IMR-90 (cell line): Measurements from ENCODE around the gene SERPINI2. TPM values are rescaled to one million over a fixed set of nuclear protein-coding genes. Genes with fewer than 3 reads are reported as not detected.

ENCODE experiments used
- ATAC-seq: fragments of 200-7000 bp; cut with Tn5 transposase; 2 replicates; pipeline ENCODE4 v1.9.1; 2020; ENCODE audit warnings: low read depth, mild to moderate bottlenecking, moderate library complexity
- BruUV-seq: library from RNA; stranded (reverse); fragments of 400-500 nt; replicated peaks from 2 replicates; lab custom pipeline; 2021; lab: Mats Ljungman, UMichigan
- CTCF ChIA-PET: fragments of 300-600 bp; formaldehyde crosslinking; extraction: SDS; loops from one replicate; lab custom pipeline; 2021; ENCODE audit warnings: antibody characterized with exemption; lab: Yijun Ruan, JAX
- POLR2A ChIA-PET: fragments of 300-600 bp; sonication (Branson Sonifier 250); formaldehyde crosslinking; loops from one replicate; lab custom pipeline; 2022; ENCODE audit warnings: antibody characterized with exemption; ENCODE audit not compliant: unreplicated experiment; lab: Charles Lee
- DNase-seq: peaks from one replicate; pipeline ENCODE4 v3.0.0; 2013
- H2AFZ ChIP-seq: replicated peaks from 2 replicates; pipeline ENCODE3; 2013; ENCODE audit warnings: low read length, mild to moderate bottlenecking; ENCODE audit not compliant: poor library complexity
- H2AK5ac ChIP-seq: 2 replicates; pipeline ENCODE4 v1.6.1; 2013; ENCODE audit warnings: low read depth, low read length, inconsistent platforms
- H2AK9ac ChIP-seq: replicated peaks from 2 replicates; pipeline ENCODE3; 2013; ENCODE audit warnings: mild to moderate bottlenecking, low read depth, low read length, moderate library complexity; ENCODE audit not compliant: poor library complexity
- H2BK120ac ChIP-seq: 2 replicates; pipeline ENCODE4 v1.6.1; 2013; ENCODE audit warnings: low read depth, low read length, inconsistent platforms
- H2BK15ac ChIP-seq: 3 replicates; pipeline ENCODE4 v1.6.1; 2013; ENCODE audit warnings: low read depth, low read length, inconsistent platforms
- H2BK20ac ChIP-seq: 2 replicates; pipeline ENCODE4 v1.6.1; 2013; ENCODE audit warnings: low read depth, mild to moderate bottlenecking, inconsistent platforms, low read length, moderate library complexity
- H2BK5ac ChIP-seq: 2 replicates; pipeline ENCODE4 v1.6.1; 2013; ENCODE audit warnings: mild to moderate bottlenecking, low read depth, low read length, inconsistent platforms; ENCODE audit not compliant: poor library complexity, severe bottlenecking
- H3K14ac ChIP-seq: replicated peaks from 2 replicates; pipeline ENCODE4 v1.6.1; 2013; ENCODE audit warnings: low read depth, low read length, inconsistent platforms
- H3K18ac ChIP-seq: 2 replicates; pipeline ENCODE4 v1.6.1; 2013; ENCODE audit warnings: low read depth, low read length, control low read depth
- H3K23ac ChIP-seq: 2 replicates; pipeline ENCODE4 v1.6.1; 2013; ENCODE audit warnings: low read depth, low read length, inconsistent platforms
- H3K27ac ChIP-seq: 2 replicates; pipeline ENCODE4 v1.5.1; 2013; ENCODE audit warnings: mild to moderate bottlenecking, control low read depth, low read length; ENCODE audit not compliant: insufficient read depth
- H3K27me3 ChIP-seq: 2 replicates; pipeline ENCODE4 v1.6.1; 2013; ENCODE audit warnings: low read length; ENCODE audit not compliant: control insufficient read depth, insufficient read depth
- H3K36me3 ChIP-seq: 2 replicates; pipeline ENCODE4 v1.6.1; 2013; ENCODE audit warnings: low read length, mixed read lengths; ENCODE audit not compliant: control insufficient read depth, insufficient read depth
- H3K4ac ChIP-seq: 2 replicates; pipeline ENCODE4 v1.6.1; 2013; ENCODE audit warnings: low read depth, low read length, inconsistent platforms
- H3K4me1 ChIP-seq: 2 replicates; pipeline ENCODE4 v1.6.1; 2013; ENCODE audit warnings: low read length, mixed read lengths; ENCODE audit not compliant: control insufficient read depth, insufficient read depth
- H3K4me2 ChIP-seq: 2 replicates; pipeline ENCODE4 v1.6.1; 2013; ENCODE audit warnings: low read depth, mild to moderate bottlenecking, control low read depth, low read length, moderate library complexity
- H3K4me3 ChIP-seq: 2 replicates; pipeline ENCODE4 v1.5.1; 2013; ENCODE audit warnings: low read depth, mild to moderate bottlenecking, control low read depth, low read length, moderate library complexity; ENCODE audit not compliant: insufficient read depth
- H3K56ac ChIP-seq: 2 replicates; pipeline ENCODE4 v1.6.1; 2013; ENCODE audit warnings: low read length, inconsistent platforms; ENCODE audit not compliant: insufficient read depth; ENCODE audit errors: extremely low read depth
- H3K79me1 ChIP-seq, 2 experiments: 2 replicates each; pipeline ENCODE4 v1.6.1; 2013; ENCODE audit warnings: low read length in 2 of 2, inconsistent platforms in 1 of 2, low read depth in 1 of 2
- H3K9ac ChIP-seq: 2 replicates; pipeline ENCODE4 v1.6.1; 2013; ENCODE audit warnings: low read depth, low read length, control low read depth
- H3K9me1 ChIP-seq: 2 replicates; pipeline ENCODE4 v1.6.1; 2013; ENCODE audit warnings: low read length, inconsistent platforms; ENCODE audit not compliant: insufficient read depth
- H3K9me3 ChIP-seq: 2 replicates; pipeline ENCODE4 v1.6.1; 2013; ENCODE audit warnings: low read length; ENCODE audit not compliant: control insufficient read depth, insufficient read depth
- H4K20me1 ChIP-seq: 2 replicates; pipeline ENCODE4 v1.6.1; 2013; ENCODE audit warnings: low read length, inconsistent platforms; ENCODE audit not compliant: insufficient read depth
- H4K5ac ChIP-seq: 2 replicates; pipeline ENCODE4 v1.6.1; 2013; ENCODE audit warnings: mild to moderate bottlenecking, low read depth, low read length, control low read depth
- H4K8ac ChIP-seq, 2 experiments: 2 replicates each; pipeline ENCODE4 v1.6.1; 2013; ENCODE audit warnings: low read depth in 2 of 2, low read length in 2 of 2, control low read depth in 1 of 2, inconsistent platforms in 1 of 2
- H4K91ac ChIP-seq: 2 replicates; pipeline ENCODE4 v1.6.1; 2013; ENCODE audit warnings: low read depth, low read length, inconsistent platforms; ENCODE audit not compliant: insufficient read depth
- BHLHE40 ChIP-seq: fragments of 150-350 bp; IDR thresholded peaks from 2 replicates; pipeline ENCODE4 v1.6.1; 2016; ENCODE audit warnings: mild to moderate bottlenecking, low read depth, low read length
- CEBPB ChIP-seq: IDR thresholded peaks from 2 replicates; pipeline ENCODE4 v1.6.1; 2012; ENCODE audit warnings: low read depth, low read length, improper control_type of control experiment
- CHD1 ChIP-seq: IDR thresholded peaks from 2 replicates; pipeline ENCODE4 v1.6.1; 2012; ENCODE audit warnings: low read depth, low read length, improper control_type of control experiment
- CTCF ChIP-seq: conservative IDR thresholded peaks from 2 replicates; pipeline ENCODE4 v1.5.1; 2012; ENCODE audit warnings: mild to moderate bottlenecking, low read depth, low read length, improper control_type of control experiment
- ELK1 ChIP-seq: fragments of 150-350 bp; IDR thresholded peaks from 2 replicates; pipeline ENCODE4 v1.6.1; 2016; ENCODE audit warnings: low read depth, mild to moderate bottlenecking, low read length, moderate library complexity, borderline replicate concordance
- FOS ChIP-seq: fragments of 150-350 bp; IDR thresholded peaks from 2 replicates; pipeline ENCODE4 v1.6.1; 2016; ENCODE audit warnings: low read depth, low read length
- MAFK ChIP-seq: IDR thresholded peaks from 2 replicates; pipeline ENCODE4 v1.6.1; 2012; ENCODE audit warnings: low read depth, low read length, improper control_type of control experiment
- MAZ ChIP-seq: IDR thresholded peaks from 2 replicates; pipeline ENCODE4 v1.6.1; 2012; ENCODE audit warnings: low read depth, mild to moderate bottlenecking, low read length, improper control_type of control experiment, moderate library complexity, borderline replicate concordance
- MXI1 ChIP-seq: IDR thresholded peaks from 2 replicates; pipeline ENCODE4 v1.6.1; 2012; ENCODE audit warnings: low read depth, mild to moderate bottlenecking, low read length, moderate library complexity, borderline replicate concordance
- NFE2L2 ChIP-seq: fragments of 150-350 bp; IDR thresholded peaks from 2 replicates; pipeline ENCODE4 v1.6.1; 2016; ENCODE audit warnings: low read depth, mild to moderate bottlenecking, low read length
- POLR2A ChIP-seq: IDR thresholded peaks from 2 replicates; pipeline ENCODE4 v1.6.1; 2012; ENCODE audit warnings: mild to moderate bottlenecking, low read depth, low read length
- RAD21 ChIP-seq: IDR thresholded peaks from 2 replicates; pipeline ENCODE4 v1.6.1; 2012; ENCODE audit warnings: low read length, improper control_type of control experiment
- RCOR1 ChIP-seq: IDR thresholded peaks from 2 replicates; pipeline ENCODE4 v1.6.1; 2012; ENCODE audit warnings: mild to moderate bottlenecking, low read length, improper control_type of control experiment; ENCODE audit not compliant: insufficient replicate concordance
- RFX5 ChIP-seq: IDR thresholded peaks from 2 replicates; pipeline ENCODE4 v1.8.0; 2012; ENCODE audit warnings: low read depth, mild to moderate bottlenecking, low read length, moderate library complexity
- SMC3 ChIP-seq: fragments of 150-350 bp; IDR thresholded peaks from 2 replicates; pipeline ENCODE4 v1.6.1; 2016; ENCODE audit warnings: low read depth, mild to moderate bottlenecking, antibody characterized with exemption, low read length, moderate library complexity
- WGBS, 2 experiments: methylation state at CpG; one replicate each; pipeline versions ENCODE4 v1.1.5 to v1.1.7; 2013; ENCODE audit warnings: missing lambda C conversion rate in 2 of 2; ENCODE audit not compliant: insufficient read length in 1 of 2; ENCODE audit errors: extremely low coverage in 2 of 2; 5-methylcytosine and 5-hydroxymethylcytosine counted together
- dilution Hi-C: fragments of 300-500 bp; cut with HindIII; formaldehyde crosslinking; loops from one replicate; pipeline ENCODE4 v1.14.3; 2018; ENCODE audit warnings: low sequenced_read_pairs; ENCODE audit not compliant: unreplicated experiment
- in situ Hi-C: fragments of 300-500 bp; cut with MboI; formaldehyde crosslinking; loops from 3 replicates; pipeline ENCODE4 v1.14.3; 2019; ENCODE audit warnings: low sequenced_read_pairs, inconsistent platforms, mixed read lengths
- intact Hi-C: fragments of 100-400 bp; cut with micrococcal nuclease; formaldehyde crosslinking; loops from 2 replicates; pipeline ENCODE4 v1.10.0; 2022
- polyA plus RNA-seq, 3 experiments: library from polyadenylated mRNA; depleted of rRNA; stranded (reverse); fragments of >200 nt; gene quantifications; 2 replicates each; pipeline ENCODE4 v1.2.3, GENCODE V29; 2012; ENCODE audit warnings: low replicate concordance in 1 of 3
- total RNA-seq: library from RNA; depleted of rRNA; stranded (reverse); fragments of >200 nt; gene quantifications from 2 replicates; pipeline ENCODE4 v1.2.3, GENCODE V29; 2012
- TF ChIP-seq, protein P1 (sequence below): fragments of 150-350 bp; IDR thresholded peaks from 2 replicates; pipeline ENCODE4 v1.6.1; 2017; ENCODE audit warnings: mild to moderate bottlenecking, antibody characterized with exemption, low read length, low read depth

SERPINI2 gene
- total and polyA plus RNA-seq, 2 of the 4 experiments (the other 2 are of a cell fraction): not detected

DNA sequence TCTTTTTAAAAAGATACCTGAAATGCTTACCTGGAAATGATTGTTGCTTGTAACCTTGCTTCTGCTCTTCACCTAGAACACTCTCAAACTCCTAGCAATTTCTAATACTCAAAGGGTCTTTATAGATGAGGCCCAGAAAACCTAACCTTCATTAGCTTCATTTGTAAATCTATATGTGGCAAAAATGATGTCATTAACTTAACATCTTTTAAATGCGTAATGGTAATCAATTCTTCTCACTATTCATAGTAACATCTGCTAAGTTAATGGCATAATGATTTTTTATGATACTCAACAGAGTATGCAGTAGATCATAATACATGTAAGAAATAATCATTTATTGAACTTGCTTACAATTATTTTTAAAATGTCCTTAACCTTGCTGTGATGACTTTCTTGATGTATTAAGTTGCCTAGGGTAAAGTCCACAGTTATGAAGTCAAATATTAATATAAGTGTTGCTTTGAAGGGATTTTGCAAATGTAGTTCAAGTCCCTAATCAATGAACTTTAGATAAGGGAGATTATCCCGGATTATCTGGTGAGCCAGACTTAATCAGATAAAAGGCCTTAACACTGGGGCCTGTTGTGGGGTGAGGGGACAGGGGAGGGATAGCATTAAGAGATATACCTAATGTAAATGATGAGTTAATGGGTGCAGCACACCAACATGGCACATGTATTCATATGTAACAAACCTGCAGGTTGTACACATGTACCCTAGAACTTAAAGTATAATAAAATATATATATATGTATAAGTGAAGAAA lies 10.1 kb upstream of the SERPINI2 start:
- no peaks in the 10 kb centered on the region for H4K20me1 ChIP-seq
- no peaks in the 10 kb centered on the region for H3K9me3 ChIP-seq
- in situ Hi-C loops (no loop called here), dilution Hi-C loops (no loop called here), intact Hi-C loops (no loop called here)
- H3K79me1 ChIP-seq: no peaks in the 10 kb centered on the region
- ChIA-PET POLR2A (no interaction called here), CTCF (no interaction called here)
- WGBS, 2 experiments: no CpG with 5 or more reads among the region's 2 CpGs
- no peak overlapping the region for H3K4me2 ChIP-seq
- no peak overlapping the region for H2BK5ac ChIP-seq
- no peak overlapping the region for H2AFZ ChIP-seq
- H2BK120ac ChIP-seq: no peak overlapping the region
- H3K18ac ChIP-seq: no peak overlapping the region
- H3K36me3 ChIP-seq: no peaks in the 10 kb centered on the region
- TF ChIP-seq MAFK: no peak
- no peak for TF ChIP-seq CEBPB
- no peak for TF ChIP-seq RAD21
- no peak for TF ChIP-seq ELK1
- TF ChIP-seq CTCF: no peak
- no peak for TF ChIP-seq POLR2A
- no peak for TF ChIP-seq MXI1
- no peak for TF ChIP-seq RCOR1
- TF ChIP-seq, protein P1, sequence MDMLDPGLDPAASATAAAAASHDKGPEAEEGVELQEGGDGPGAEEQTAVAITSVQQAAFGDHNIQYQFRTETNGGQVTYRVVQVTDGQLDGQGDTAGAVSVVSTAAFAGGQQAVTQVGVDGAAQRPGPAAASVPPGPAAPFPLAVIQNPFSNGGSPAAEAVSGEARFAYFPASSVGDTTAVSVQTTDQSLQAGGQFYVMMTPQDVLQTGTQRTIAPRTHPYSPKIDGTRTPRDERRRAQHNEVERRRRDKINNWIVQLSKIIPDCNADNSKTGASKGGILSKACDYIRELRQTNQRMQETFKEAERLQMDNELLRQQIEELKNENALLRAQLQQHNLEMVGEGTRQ: no peak
- no peak for TF ChIP-seq CHD1
- TF ChIP-seq FOS: no peak
- no peak for TF ChIP-seq BHLHE40
- no peak for TF ChIP-seq RFX5
- no peak for TF ChIP-seq MAZ
- no peak for TF ChIP-seq NFE2L2
- no peak for TF ChIP-seq SMC3
- no peak overlapping the region for H4K91ac ChIP-seq
- no peak overlapping the region for H3K9ac ChIP-seq
- H4K5ac ChIP-seq: no peak overlapping the region
- ATAC-seq (no peak), DNase-seq (no peak)
- BruUV-seq: no TSS peak
- H3K4me1 ChIP-seq: no peaks in the 10 kb centered on the region
- H2AK5ac ChIP-seq: no peak overlapping the region
- no peak overlapping the region for H3K56ac ChIP-seq
- H3K4me3 ChIP-seq: no peak overlapping the region
- H3K14ac ChIP-seq: no peak overlapping the region
- H3K23ac ChIP-seq: no peak overlapping the region
- no peaks in the 10 kb centered on the region for H3K27me3 ChIP-seq
- H2BK15ac ChIP-seq: no peak overlapping the region
- no peak overlapping the region for H3K4ac ChIP-seq
- no peak overlapping the region for H4K8ac ChIP-seq
- no peaks in the 10 kb centered on the region for H3K9me1 ChIP-seq
- H2BK20ac ChIP-seq: no peak overlapping the region
- H2AK9ac ChIP-seq: no peak overlapping the region
- no peak overlapping the region for H3K27ac ChIP-seq
